GM19351 (cell line): ENCODE measurements around the gene SYNDIG1.

Source experiments
- ATAC-seq: cut with Tn5 transposase; IDR thresholded peaks from one replicate; pipeline ENCODE4 v1.9.1; 2021; ENCODE audit warnings: mild to moderate bottlenecking, moderate library complexity; ENCODE audit not compliant: unreplicated experiment

SYNDIG1 gene

GRCh38 chr20:24651171-24651975, 181.9 kb downstream of the SYNDIG1 start:
- ATAC-seq = no peak

GRCh38 chr20:24651976-24652345, 182.5 kb downstream of the SYNDIG1 start:
- no peak for ATAC-seq

GRCh38 chr20:24653306-24653705, 183.9 kb downstream of the SYNDIG1 start:
- ATAC-seq = no peak

- ATAC-seq = no peak
Observed at GRCh38 chr20:24654425-24654824, 185.0 kb downstream of the SYNDIG1 start.

GRCh38 chr20:24656391-24656790, 187.0 kb downstream of the SYNDIG1 start:
- no peak for ATAC-seq

- no peak for ATAC-seq
Observed at GRCh38 chr20:24657196-24657595, 187.8 kb downstream of the SYNDIG1 start.

GRCh38 chr20:24657878-24658620, 188.6 kb downstream of the SYNDIG1 start:
- no peak for ATAC-seq

- no peak for ATAC-seq
Observed at GRCh38 chr20:24658920-24659660, 189.7 kb downstream of the SYNDIG1 start.

- no peak for ATAC-seq
Observed at GRCh38 chr20:24659835-24660234, 190.4 kb downstream of the SYNDIG1 start.

- no peak for ATAC-seq
Observed at GRCh38 chr20:24660651-24661050, 191.2 kb downstream of the SYNDIG1 start.

- ATAC-seq = no peak
Observed at GRCh38 chr20:24661255-24661654, 191.8 kb downstream of the SYNDIG1 start.

- no peak for ATAC-seq
Observed at GRCh38 chr20:24662322-24662721, 192.9 kb downstream of the SYNDIG1 start.

GRCh38 chr20:24662752-24663365, 193.4 kb downstream of the SYNDIG1 start:
- no peak for ATAC-seq

GRCh38 chr20:24663496-24663895, 194.1 kb downstream of the SYNDIG1 start:
- no peak for ATAC-seq

- no peak for ATAC-seq
Observed at GRCh38 chr20:24664266-24664986, 195.0 kb downstream of the SYNDIG1 start.

- ATAC-seq = no peak
Observed at GRCh38 chr20:24665196-24665595, 195.8 kb downstream of the SYNDIG1 start.

GRCh38 chr20:24665741-24666191, 196.3 kb downstream of the SYNDIG1 start:
- ATAC-seq = no peak

GRCh38 chr20:24667689-24668383, 198.4 kb downstream of the SYNDIG1 start:
- ATAC-seq = no peak

GRCh38 chr20:24668384-24668702, 198.9 kb downstream of the SYNDIG1 start:
- ATAC-seq = no peak

- no peak for ATAC-seq
Observed at GRCh38 chr20:24668791-24669190, 199.4 kb downstream of the SYNDIG1 start.
